Measurements from ENCODE around the gene FBN1.

- TF ChIP-seq CTCF (IDR thresholded peaks at IDR 0.05) (no peak), POLR2A (IDR thresholded peaks at IDR 0.05) (no peak)
Measured at GRCh38 chr15:48657950-48658591, 12.6 kb upstream of the FBN1 start.
